ENCODE results near the gene SMO.
"Not testable (repeated sequence)": the region's sequence is repeated elsewhere in the genome, so short reads cannot be mapped to it uniquely, and the experiment has no call there.

Gene SMO

DNA sequence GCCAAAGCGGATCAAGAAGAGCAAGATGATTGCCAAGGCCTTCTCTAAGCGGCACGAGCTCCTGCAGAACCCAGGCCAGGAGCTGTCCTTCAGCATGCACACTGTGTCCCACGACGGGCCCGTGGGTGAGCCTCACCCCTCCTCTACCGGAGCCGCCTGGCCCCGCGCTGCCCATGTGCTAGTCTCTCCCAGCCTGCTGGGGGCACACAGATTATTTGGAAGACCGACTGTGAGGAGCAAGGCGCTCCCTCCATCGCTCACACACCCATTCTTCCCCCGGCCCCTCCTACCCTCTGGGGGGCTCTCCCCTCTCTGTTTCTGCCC lies 22.5 kb downstream of the SMO start:
- CTCF ChIA-PET: interaction anchor here (0.9 to 4.1 kb wide), 3 partner anchors 43 to 120 kb away, joined by 3 to 34 read pairs (median 4); no protein-coding TSS in a partner anchor
- TF ChIP-seq TARDBP (IDR thresholded peaks at IDR 0.05) (no peak), FOXM1 (IDR thresholded peaks at IDR 0.05; ENCODE audit: borderline replicate concordance) (no peak), FOXK2 (IDR thresholded peaks at IDR 0.05) (no peak), ZNF384 (IDR thresholded peaks at IDR 0.05) (no peak), SP1 (IDR thresholded peaks at IDR 0.05) (no peak), BHLHE40 (IDR thresholded peaks at IDR 0.05; ENCODE audit: borderline replicate concordance) (no peak), HDGF (IDR thresholded peaks at IDR 0.05; ENCODE audit: borderline replicate concordance) (no peak), L3MBTL2 (conservative IDR thresholded peaks at IDR 0.05) (no peak), LEF1 (IDR thresholded peaks at IDR 0.05; ENCODE audit: borderline replicate concordance) (no peak), CTBP1 (IDR thresholded peaks at IDR 0.05; ENCODE audit: borderline replicate concordance) (no peak), SUZ12 (IDR thresholded peaks at IDR 0.05) (no peak), ARNT (IDR thresholded peaks at IDR 0.05) (no peak), NFRKB (IDR thresholded peaks at IDR 0.05) (no peak), FOXA1 (IDR thresholded peaks at IDR 0.05) (no peak), ELF4 (IDR thresholded peaks at IDR 0.05) (no peak)
- TF ChIP-seq, protein P1, sequence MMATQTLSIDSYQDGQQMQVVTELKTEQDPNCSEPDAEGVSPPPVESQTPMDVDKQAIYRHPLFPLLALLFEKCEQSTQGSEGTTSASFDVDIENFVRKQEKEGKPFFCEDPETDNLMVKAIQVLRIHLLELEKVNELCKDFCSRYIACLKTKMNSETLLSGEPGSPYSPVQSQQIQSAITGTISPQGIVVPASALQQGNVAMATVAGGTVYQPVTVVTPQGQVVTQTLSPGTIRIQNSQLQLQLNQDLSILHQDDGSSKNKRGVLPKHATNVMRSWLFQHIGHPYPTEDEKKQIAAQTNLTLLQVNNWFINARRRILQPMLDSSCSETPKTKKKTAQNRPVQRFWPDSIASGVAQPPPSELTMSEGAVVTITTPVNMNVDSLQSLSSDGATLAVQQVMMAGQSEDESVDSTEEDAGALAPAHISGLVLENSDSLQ (IDR thresholded peaks at IDR 0.05): no peak
- POLR2A ChIA-PET: no interaction called here
- no peak for DNase-seq (ENCODE audit: extremely low spot score)

DNA sequence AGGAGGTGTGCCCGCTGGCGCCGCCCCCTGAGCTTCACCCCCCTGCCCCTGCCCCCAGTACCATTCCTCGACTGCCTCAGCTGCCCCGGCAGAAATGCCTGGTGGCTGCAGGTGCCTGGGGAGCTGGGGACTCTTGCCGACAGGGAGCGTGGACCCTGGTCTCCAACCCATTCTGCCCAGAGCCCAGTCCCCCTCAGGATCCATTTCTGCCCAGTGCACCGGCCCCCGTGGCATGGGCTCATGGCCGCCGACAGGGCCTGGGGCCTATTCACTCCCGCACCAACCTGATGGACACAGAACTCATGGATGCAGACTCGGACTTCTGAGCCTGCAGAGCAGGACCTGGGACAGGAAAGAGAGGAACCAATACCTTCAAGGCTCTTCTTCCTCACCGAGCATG lies 23.7 kb downstream of the SMO start:
- DNase-seq (ENCODE audit: extremely low spot score): no peak
- POLR2A ChIA-PET: no interaction called here
- TF ChIP-seq FOXK2 (IDR thresholded peaks at IDR 0.05) (no peak), FOXA1 (IDR thresholded peaks at IDR 0.05) (no peak), HDGF (IDR thresholded peaks at IDR 0.05; ENCODE audit: borderline replicate concordance) (no peak), TARDBP (IDR thresholded peaks at IDR 0.05) (no peak), FOXM1 (IDR thresholded peaks at IDR 0.05; ENCODE audit: borderline replicate concordance) (no peak), SP1 (IDR thresholded peaks at IDR 0.05) (no peak), LEF1 (IDR thresholded peaks at IDR 0.05; ENCODE audit: borderline replicate concordance) (no peak), L3MBTL2 (conservative IDR thresholded peaks at IDR 0.05) (no peak), ELF4 (IDR thresholded peaks at IDR 0.05) (no peak), ARNT (IDR thresholded peaks at IDR 0.05) (no peak), BHLHE40 (IDR thresholded peaks at IDR 0.05; ENCODE audit: borderline replicate concordance) (no peak), ZNF384 (IDR thresholded peaks at IDR 0.05) (no peak)
- TF ChIP-seq, protein P1 (IDR thresholded peaks at IDR 0.05): no peak
- CTCF ChIA-PET: interaction anchor here (4.1 kb wide), 1 partner anchor 48 kb away, joined by 34 read pairs; no protein-coding TSS in a partner anchor

DNA sequence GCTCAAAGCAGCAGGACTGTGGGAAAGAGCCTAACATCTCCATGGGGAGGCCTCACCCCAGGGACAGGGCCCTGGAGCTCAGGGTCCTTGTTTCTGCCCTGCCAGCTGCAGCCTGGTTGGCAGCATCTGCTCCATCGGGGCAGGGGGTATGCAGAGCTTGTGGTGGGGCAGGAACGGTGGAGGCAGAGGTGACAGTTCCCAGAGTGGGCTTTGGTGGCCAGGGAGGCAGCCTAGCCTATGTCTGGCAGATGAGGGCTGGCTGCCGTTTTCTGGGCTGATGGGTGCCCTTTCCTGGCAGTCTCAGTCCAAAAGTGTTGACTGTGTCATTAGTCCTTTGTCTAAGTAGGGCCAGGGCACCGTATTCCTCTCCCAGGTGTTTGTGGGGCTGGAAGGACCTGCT lies 24.2 kb downstream of the SMO start:
- ChIA-PET POLR2A (no interaction called here), CTCF (no interaction called here)
- no peak for DNase-seq (ENCODE audit: extremely low spot score)
- no peak for TF ChIP-seq LEF1 (IDR thresholded peaks at IDR 0.05; ENCODE audit: borderline replicate concordance)
- TF ChIP-seq, protein P1 (IDR thresholded peaks at IDR 0.05): no peak
- no peak for TF ChIP-seq ELF4 (IDR thresholded peaks at IDR 0.05)

DNA sequence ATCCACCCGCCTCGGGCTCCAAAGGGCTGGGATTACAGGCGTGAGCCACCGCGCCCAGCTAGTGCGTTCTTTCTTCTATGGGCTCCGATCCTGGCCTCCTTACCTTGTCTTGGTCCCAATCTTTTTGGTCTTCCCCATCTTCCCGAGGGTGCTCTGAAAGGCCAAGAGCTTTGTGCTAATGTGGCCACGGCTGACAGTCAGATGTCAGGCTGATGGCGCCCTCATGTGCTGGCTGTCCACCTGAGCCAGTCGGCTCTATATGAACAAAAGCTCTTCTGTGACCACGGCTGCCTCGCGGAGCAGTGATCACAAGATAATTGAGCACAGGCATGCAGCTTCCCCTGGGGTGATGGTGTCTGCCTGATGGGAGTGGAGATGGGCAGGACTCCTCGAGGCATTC lies 25.4 kb downstream of the SMO start:
- ChIA-PET CTCF (interaction anchor here (0.7 to 1.4 kb wide), 8 partner anchors 10 to 271 kb away, joined by 3 to 18 read pairs (median 4); no protein-coding TSS in a partner anchor), POLR2A (no interaction called here)
- DNase-seq (ENCODE audit: extremely low spot score): no peak
- TF ChIP-seq HDGF (IDR thresholded peaks at IDR 0.05; ENCODE audit: borderline replicate concordance) (no peak), SP1 (IDR thresholded peaks at IDR 0.05) (no peak), NFRKB (IDR thresholded peaks at IDR 0.05) (no peak), TARDBP (IDR thresholded peaks at IDR 0.05) (no peak), CTBP1 (IDR thresholded peaks at IDR 0.05; ENCODE audit: borderline replicate concordance) (no peak), ARNT (IDR thresholded peaks at IDR 0.05) (no peak), L3MBTL2 (conservative IDR thresholded peaks at IDR 0.05) (no peak), BHLHE40 (IDR thresholded peaks at IDR 0.05; ENCODE audit: borderline replicate concordance) (no peak), FOXK2 (IDR thresholded peaks at IDR 0.05) (no peak), FOXA1 (IDR thresholded peaks at IDR 0.05) (no peak), ELF4 (IDR thresholded peaks at IDR 0.05) (no peak), LEF1 (IDR thresholded peaks at IDR 0.05; ENCODE audit: borderline replicate concordance) (no peak), FOXM1 (IDR thresholded peaks at IDR 0.05; ENCODE audit: borderline replicate concordance) (no peak), SUZ12 (IDR thresholded peaks at IDR 0.05) (no peak), ZNF384 (IDR thresholded peaks at IDR 0.05) (no peak)
- TF ChIP-seq, protein P1 (IDR thresholded peaks at IDR 0.05): no peak

GRCh38 chr7:129215691-129216090 lies 27.3 kb downstream of the SMO start:
- CTCF ChIA-PET; POLR2A ChIA-PET; DNase-seq (ENCODE audit: extremely low spot score): not testable (repeated sequence)

- CTCF ChIA-PET; DNase-seq (ENCODE audit: extremely low spot score); POLR2A ChIA-PET: not testable (repeated sequence)
Measured at GRCh38 chr7:129216101-129216715, 27.8 kb downstream of the SMO start.

DNA sequence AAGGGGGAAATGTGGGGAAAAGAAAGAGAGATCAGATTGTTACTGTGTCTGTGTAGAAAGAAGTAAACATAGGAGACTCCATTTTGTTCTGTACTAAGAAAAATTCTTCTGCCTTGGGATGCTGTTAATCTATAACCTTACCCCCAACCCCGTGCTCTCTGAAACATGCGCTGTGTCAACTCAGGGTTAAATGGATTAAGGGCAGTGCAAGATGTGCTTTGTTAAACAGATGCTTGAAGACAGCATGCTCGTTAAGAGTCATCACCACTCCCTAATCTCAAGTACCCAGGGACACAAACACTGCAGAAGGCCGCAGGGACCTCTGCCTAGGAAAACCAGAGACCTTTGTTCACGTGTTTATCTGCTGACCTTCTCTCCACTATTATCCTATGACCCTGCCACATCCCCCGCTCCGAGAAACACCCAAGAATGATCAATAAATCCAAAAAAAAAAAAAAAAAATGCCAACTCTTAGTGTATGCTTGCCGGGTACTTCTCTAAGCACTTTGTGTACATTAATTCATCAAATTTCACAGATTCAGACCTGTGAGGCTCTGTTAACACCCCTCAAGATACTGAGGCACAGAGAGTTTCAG lies 28.5 kb downstream of the SMO start:
- DNase-seq (ENCODE audit: extremely low spot score); POLR2A ChIA-PET: not testable (repeated sequence)
- CTCF ChIA-PET: interaction anchor here (3.0 kb wide), 1 partner anchor 151 kb away, joined by 17 read pairs; no protein-coding TSS in a partner anchor

Data from HEK293T (cell line).